Measurements from ENCODE around the gene HTRA3. TPM values are rescaled to one million over a fixed set of nuclear protein-coding genes. Genes with fewer than 3 reads are reported as not detected.

HTRA3 gene
- total RNA-seq, 4 donors from 2014 or later = 1.8 to 13.0 (median 6.6) TPM

DNA sequence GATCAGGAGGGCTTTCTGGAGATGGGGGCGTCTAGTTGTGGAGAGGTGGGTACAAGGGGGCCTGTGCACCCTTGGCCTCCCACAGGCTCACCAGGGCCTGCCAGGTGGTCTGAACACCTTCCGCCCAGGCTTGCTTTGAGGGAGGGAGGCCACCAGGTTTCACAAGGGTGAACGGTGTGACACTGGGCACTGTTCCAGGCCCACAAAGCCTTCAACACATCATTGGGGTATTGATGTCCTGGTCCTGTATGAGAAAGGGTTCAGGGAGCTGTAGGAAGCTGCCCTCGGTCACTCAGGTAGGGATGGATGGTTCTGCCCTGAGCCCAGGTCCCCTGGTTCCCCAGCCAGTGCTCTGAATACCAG lies 6.0 kb downstream of the HTRA3 start:
- no peak for TF ChIP-seq POLR2A (IDR thresholded peaks at IDR 0.05)
- no peak for TF ChIP-seq CTCF (IDR thresholded peaks at IDR 0.05)
- peaks cover 0 to 27% (median 2%) of the 10 kb centered on the region in 4 donors for H3K27me3 ChIP-seq
- WGBS, 2 donors = 53 to 83% methylated on average over 2 of the region's 4 CpGs
- H3K27ac ChIP-seq = peak overlapping the region in 3 of 4 donors; percentile 47 to 76 (median 64)
- DNase-seq = no peak
- no peaks in the 10 kb centered on the region for H3K36me3 ChIP-seq
- no peaks in the 10 kb centered on the region for H3K9me3 ChIP-seq
- peaks cover 8 to 90% (median 40%) of the 10 kb centered on the region in 3 donors for H3K4me1 ChIP-seq
- intact Hi-C loops (cut with DNase I) = no loop called here
- no peak overlapping the region for H3K4me3 ChIP-seq

DNA sequence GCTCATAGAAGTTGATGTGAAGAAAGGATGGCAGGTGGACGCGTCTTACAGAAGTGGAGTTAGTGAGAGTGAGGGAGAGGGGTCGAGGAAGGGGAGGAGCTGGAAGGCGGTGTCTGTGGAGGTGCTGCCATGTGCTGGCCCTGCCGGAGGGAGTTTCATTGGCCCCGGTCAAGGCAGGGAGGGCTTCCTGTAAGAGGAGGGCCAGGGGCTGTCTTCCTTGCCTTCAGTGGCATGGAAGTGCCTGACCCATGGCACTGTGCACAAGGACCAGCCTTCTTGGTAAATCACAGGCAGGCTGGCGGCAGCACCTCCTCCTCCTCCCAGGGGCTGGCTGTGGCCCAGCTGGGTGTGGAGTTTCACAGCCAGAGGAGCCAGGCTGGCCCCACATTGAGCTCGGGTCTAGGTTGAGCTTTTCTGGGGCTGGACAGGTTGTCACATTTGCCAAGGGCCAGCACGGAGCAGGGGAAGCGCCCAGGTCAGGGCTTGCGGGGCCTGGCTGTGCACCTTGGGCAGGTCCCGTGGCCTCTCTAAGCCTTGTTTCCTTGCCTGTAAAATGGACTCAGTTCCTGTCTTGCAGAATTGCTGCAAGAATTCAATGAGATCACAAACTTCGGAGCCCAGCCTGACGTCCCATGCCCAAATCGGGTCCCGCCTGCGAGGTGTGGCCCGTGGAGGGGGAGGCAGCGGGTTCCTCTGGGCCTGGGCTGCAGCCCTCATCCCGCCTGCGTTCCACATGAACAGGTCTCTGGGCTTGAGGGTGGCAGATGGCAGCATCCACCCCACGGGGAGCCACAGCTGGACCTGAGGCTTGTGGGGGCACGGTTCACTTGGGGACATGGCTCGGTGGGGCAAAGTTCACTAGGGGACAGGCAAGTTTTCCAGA lies 7.0 kb downstream of the HTRA3 start:
- H3K9me3 ChIP-seq = no peaks in the 10 kb centered on the region
- no peaks in the 10 kb centered on the region for H3K36me3 ChIP-seq
- H3K27me3 ChIP-seq = peaks cover 0 to 16% (median 0%) of the 10 kb centered on the region in 4 donors
- intact Hi-C loops (cut with DNase I) = no loop called here
- peak overlapping the region in 2 of 4 donors; percentile 29 to 54 for H3K27ac ChIP-seq
- 47 to 59% methylated on average over 9 to 10 of the region's 24 CpGs for WGBS, 2 donors
- no peak for DNase-seq
- H3K4me1 ChIP-seq = peaks cover 8 to 91% (median 47%) of the 10 kb centered on the region in 3 donors
- no peak overlapping the region for H3K4me3 ChIP-seq
- TF ChIP-seq POLR2A (IDR thresholded peaks at IDR 0.05) = no peak
- TF ChIP-seq CTCF (IDR thresholded peaks at IDR 0.05) = no peak

GRCh38 chr4:8277356-8278008 lies 7.9 kb downstream of the HTRA3 start:
- Histone ChIP-seq H3K36me3 (no peaks in the 10 kb centered on the region), H3K9me3 (no peaks in the 10 kb centered on the region), H3K27ac (peak overlapping the region in 2 of 4 donors; percentile 29 to 54), H3K4me1 (peaks cover 8 to 89% (median 44%) of the 10 kb centered on the region in 3 donors), H3K27me3 (peaks cover 0 to 7% (median 0%) of the 10 kb centered on the region in 4 donors), H3K4me3 (no peak overlapping the region)
- intact Hi-C loops (cut with DNase I) = no loop called here
- WGBS, 2 donors = 91 to 97% methylated on average over 6 of the region's 11 CpGs
- TF ChIP-seq POLR2A (IDR thresholded peaks at IDR 0.05) = no peak
- no peak for DNase-seq

DNA sequence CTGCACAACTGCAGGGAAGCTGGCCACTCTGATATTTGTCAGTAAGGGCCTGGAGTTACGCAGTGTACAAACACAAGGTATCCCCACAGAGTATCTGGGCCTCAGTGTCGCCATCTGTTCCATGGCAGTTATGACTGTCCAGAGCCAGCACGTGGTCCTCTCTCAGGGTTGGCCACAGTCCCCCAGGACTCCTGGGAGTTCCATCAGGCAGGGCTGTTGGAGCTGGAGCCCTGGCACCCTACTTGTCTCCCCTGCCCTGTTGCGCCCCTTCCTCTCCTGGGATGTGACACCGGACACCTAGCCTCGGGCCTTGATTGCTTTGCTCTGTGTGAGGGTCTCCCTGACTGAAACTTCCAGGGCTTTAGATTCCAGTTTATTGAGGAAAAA lies 8.4 kb downstream of the HTRA3 start:
- Histone ChIP-seq H3K4me1 (peaks cover 8 to 84% (median 39%) of the 10 kb centered on the region in 3 donors), H3K27me3 (peaks cover 0 to 2% (median 0%) of the 10 kb centered on the region in 4 donors), H3K36me3 (no peaks in the 10 kb centered on the region), H3K27ac (peak overlapping the region in 2 of 4 donors; percentile 42 to 54), H3K4me3 (no peak overlapping the region), H3K9me3 (no peaks in the 10 kb centered on the region)
- intact Hi-C loops (cut with DNase I) = no loop called here
- WGBS, 2 donors = 63 to 100% methylated on average over 2 to 4 of the region's 6 CpGs
- no peak for DNase-seq
- TF ChIP-seq POLR2A (IDR thresholded peaks at IDR 0.05) = no peak
- no peak for TF ChIP-seq CTCF (IDR thresholded peaks at IDR 0.05)

GRCh38 chr4:8278421-8279287 lies 9.1 kb downstream of the HTRA3 start:
- Histone ChIP-seq H3K4me1 (peaks cover 8 to 78% (median 36%) of the 10 kb centered on the region in 3 donors), H3K36me3 (no peaks in the 10 kb centered on the region), H3K27ac (peak overlapping the region in 3 of 4 donors; percentile 35 to 42 (median 40)), H3K9me3 (no peaks in the 10 kb centered on the region), H3K4me3 (no peak overlapping the region), H3K27me3 (no peaks in the 10 kb centered on the region)
- WGBS, 2 donors = 28 to 40% methylated on average over 11 to 16 of the region's 17 CpGs
- TF ChIP-seq CTCF (IDR thresholded peaks at IDR 0.05) = no peak
- no peak for TF ChIP-seq POLR2A (IDR thresholded peaks at IDR 0.05)
- no peak for DNase-seq
- intact Hi-C loops (cut with DNase I) = no loop called here

Measured in esophagus squamous epithelium (tissue), 5 donors.